Activated effector memory CD4-positive, alpha-beta T cell treated with Interleukin-2 at 50 U/mL for 16 hours (primary cell): ENCODE data around the gene MGST3.
"Not testable (repeated sequence)": the region's sequence is repeated elsewhere in the genome, so short reads cannot be mapped to it uniquely, and the experiment has no call there.

ENCODE experiments used
- DNase-seq: peaks from one replicate; pipeline ENCODE4 v3.0.0-alpha.2; 2020

MGST3 gene

DNA sequence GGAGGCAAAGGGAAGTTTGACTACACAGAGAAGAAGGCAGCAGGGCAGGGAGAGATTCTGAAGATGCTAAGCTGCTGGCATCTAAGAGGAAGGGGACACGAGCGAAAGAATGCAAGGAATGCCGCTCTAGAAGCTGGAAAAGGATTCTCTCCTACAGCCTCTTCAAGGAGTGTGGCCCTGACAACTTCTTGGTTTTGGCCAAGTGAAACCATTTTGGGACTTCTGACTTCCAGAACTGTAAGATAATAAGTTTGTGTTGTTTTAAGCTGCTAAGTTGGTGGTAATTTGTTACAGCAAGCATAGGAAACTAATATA, 28.5 kb downstream of the MGST3 start:
- no peak for DNase-seq

DNA sequence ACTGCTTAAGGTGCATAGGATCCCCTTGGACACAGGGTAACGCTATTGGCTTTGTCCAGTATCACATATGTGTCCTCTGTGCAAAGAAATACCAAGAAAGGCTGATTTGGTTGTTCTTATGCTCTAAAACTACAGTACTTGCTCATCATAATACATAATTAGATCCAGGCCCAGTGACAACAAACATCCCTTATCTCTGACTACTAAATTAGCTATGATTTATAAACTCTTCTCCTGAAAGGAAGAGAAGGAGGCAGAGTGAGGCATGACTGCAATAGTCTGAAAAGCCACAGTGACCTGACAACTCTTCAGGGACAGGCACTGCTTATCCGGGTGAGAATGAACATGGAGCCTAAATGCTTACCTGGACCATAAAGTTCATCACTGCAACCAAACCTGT, 30.7 kb downstream of the MGST3 start:
- no peak for DNase-seq

DNA sequence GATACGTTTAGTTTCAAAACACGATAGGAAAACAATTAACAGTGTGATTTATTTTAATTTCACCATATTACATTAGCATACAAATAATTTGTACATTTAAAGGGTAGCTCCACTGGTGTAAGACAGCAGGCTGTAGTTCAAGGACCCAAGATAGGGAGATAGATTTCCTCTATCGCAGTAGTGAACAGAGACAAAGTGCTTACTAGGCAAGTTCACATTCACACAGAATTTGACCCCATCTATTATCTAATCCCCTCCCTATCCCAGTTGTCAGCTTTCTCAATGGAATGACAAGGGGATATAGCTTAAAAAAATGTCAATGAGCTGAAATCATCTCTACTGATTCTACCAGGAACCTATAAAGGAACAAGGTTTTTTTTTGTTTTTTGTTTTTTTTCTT, 31.2 kb downstream of the MGST3 start:
- DNase-seq = no peak

DNA sequence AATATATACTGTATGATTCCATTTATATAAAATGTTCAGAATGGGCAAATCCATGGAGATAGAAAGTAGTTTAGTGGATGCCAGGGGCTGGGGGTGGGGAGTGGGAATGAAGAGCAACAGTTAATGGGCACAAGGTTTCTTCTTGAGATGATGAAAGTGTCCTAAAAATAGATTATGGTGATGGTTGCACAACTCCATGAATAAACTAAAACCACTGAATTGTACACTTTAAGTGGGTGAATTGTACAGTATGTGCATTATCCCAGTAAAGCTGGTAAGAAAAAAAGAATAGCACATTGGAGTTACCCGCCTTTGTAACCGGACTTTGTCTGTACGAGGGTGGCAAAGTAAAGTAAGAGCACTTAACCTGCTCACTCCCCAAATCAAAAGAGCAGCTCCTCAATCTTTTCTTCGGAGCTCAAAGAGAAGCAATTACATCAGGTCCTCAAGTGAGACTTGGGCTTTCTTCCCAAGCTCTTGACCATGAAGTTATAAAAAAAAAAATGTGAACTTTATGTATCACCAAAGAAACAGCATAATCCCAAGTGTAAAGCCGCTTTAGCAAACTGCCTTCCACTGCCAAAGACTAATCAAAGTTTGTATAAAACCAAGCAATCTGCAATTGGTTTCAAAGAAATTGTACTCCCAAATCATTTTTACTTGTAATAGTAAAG, 35.3 kb downstream of the MGST3 start:
- DNase-seq = no peak

DNA sequence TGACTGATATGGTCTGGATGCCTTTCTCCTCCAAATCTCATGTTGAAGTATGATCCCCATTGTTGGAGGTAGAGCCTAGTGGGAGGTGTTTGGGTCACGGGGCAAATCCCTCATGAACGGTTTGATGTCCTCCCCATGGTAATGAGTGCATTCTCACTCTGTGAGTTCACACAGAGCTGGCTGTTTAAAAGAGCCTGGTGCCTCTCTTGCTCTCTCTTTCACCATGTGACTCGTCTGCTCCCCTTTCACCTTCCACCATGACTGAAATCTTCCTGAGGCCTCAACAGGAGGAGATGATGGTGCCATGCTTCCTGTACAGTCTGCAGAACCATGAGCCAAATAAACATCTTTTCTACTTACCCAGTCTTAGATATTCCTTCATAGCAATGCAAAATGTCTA, 37.1 kb downstream of the MGST3 start:
- no peak for DNase-seq

DNA sequence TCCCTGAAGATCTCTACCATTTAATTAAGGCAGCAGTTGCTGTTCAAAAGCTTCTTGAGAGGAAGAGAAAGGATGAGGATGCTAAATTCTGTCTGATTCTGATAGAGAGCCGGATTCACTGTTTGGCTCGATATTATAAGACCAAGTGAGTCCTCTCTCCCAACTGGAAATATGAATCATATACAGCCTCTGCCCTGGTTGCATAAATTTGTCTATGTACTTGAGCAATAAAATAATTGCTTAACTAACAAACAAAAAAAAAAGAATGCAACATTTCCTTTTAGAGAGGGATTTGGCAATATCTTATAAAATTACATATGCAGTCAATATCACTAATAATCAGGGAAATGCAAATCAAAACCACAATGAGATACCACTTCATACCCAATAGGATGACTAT, 40.5 kb downstream of the MGST3 start:
- DNase-seq = no peak

DNA sequence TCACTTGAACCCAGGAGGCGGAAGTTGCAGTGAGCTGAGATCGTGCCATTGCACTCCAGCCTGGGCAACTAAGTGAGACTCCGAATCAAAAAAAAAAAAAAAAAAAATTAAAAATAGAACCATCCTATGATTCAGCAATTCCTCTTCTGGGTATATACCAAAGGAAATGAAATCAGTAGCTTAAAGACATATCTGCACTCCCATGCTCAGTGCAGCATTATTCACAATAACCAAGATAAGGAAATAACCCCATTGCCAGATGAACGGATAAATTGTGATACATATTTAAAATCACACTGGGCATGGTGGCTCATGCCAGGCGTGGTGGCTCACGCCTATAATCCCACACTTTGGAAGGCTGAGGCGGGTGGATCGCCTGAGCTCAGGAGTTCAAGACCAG, 43.6 kb downstream of the MGST3 start:
- DNase-seq = no peak

DNA sequence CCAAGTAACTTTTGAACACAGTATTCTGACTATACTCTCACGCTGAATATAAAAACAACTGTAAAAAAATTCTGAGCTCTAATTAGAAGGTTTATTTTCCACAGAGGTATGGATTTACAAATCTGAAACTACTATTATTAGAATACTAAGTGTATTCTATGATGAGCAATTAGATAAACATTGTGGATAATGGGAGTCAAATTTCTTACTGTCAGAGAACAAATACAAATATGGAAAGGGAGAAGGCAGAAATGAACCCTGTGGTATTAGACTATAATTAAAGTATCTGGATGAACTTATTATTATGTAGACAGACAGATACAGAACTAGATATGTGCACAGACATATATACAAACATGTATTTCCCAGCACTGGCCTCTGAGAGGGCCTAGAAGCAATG, 44.8 kb downstream of the MGST3 start:
- no peak for DNase-seq

DNA sequence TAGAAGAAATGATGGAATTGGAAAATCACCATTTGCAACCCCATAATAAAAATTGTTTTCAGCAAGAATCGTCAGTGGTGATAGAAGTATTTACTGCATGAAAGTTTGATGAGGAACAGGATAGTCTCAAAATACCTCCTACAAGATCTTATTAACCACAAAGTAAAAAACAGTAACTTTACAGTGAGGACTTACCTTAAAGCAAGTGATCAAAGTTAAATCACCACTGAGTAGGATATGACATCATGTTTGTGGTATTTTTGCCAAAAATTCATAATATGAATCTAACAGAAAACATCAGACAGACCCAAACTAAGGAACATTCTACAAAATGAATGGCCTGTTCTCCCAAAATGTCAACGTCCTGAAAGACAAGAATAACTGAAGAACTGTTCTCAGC, 47.5 kb downstream of the MGST3 start:
- DNase-seq = no peak

DNA sequence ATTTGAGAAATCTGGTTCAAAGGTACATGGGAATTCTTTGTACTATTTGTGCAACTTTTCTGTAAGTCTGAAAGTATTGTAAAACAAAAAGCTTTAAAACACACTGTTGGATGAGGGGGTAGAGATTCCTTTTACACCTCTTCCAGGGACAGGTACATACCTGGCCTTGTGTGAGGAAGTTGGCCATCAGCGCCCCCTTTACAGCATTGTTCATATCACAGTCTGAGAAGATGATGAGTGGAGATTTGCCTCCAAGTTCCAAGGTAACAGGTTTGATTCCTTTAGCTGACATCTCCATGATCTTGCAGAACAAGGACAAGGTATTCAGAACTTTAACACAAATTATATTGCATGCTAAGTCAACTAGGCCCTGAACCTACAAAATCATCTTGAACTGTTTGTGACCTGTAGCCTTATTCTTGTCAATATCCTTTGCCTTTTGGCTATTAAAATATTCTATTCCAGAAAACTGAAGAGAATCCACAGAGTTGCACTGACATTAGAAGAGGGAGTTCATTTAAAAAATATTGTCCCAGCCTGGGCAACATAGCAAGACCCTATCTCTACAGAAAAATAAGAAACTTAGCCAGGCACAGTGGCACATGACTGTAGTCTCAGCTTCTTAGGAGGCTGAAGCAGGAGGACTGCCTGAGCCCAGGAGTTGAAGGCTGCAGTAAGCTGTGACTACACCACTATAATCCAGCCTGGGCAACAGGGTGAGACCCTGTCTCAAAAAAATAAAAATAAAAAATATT, 48.4 kb downstream of the MGST3 start:
- no peak for DNase-seq

DNA sequence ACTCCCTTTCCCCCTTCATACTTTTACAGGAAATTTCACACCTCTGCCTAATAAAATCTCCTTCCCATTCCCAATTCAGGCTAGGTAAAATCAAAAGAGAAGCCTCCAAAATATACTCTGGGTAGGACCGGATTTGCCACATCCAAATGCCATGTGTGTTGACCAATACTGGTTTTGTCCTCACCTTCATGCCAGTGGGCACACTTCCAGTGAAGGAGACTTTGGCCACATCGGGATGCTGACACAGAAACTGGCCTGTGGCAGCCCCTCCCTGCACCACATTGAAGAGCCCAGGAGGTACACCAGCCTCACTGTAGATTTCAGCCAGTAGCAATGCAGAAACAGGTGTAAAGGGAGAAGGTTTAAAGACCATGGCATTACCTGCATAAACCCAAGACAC, 49.3 kb downstream of the MGST3 start:
- no peak for DNase-seq

DNA sequence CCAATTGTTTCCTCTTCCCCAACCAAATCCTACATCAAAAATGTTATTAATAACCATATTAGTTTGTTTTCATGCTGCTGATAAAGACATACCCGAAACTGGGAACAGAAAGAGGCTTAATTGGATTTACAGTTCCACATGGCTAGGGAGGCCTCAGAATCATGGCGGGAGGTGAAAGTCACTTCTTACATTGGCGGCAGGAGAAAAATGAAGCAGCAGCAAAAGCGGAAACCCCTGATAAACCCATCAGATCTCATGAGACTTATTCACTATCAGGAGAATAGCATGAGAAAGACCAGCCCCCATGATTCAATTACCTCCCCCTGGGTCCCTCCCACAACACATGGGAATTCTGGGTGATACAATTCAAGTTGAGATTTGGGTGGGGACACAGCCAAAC, 49.7 kb downstream of the MGST3 start:
- DNase-seq = not testable (repeated sequence)

DNA sequence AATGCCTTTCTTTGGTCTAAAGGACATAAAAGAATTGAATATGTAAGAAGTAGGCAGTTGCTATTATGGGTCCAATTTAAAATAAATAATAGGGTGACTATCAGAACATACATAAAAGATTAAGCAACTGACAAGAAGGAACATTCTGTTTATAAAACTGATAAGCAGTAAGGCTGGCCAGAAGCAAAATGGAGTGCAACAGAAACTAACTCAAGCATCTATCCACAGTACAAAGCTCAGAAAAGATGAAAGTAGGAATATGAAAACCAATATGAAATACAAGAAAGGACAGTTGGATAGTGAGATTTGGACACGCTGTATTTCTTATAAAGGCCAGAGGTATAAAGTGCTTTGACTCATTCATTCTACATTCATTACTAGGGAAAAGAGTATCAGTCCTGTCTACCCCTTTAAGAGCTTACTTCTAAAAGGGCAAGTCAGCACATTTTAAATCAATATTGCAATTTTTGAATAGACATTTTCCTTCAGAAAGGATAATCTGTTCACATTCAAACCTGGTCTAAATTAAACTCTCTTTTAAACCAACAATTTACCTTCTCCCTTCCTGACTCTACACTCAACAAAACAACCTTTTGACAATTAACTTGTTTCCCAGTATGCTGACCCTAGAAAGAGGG, 52.9 kb downstream of the MGST3 start:
- no peak for DNase-seq

DNA sequence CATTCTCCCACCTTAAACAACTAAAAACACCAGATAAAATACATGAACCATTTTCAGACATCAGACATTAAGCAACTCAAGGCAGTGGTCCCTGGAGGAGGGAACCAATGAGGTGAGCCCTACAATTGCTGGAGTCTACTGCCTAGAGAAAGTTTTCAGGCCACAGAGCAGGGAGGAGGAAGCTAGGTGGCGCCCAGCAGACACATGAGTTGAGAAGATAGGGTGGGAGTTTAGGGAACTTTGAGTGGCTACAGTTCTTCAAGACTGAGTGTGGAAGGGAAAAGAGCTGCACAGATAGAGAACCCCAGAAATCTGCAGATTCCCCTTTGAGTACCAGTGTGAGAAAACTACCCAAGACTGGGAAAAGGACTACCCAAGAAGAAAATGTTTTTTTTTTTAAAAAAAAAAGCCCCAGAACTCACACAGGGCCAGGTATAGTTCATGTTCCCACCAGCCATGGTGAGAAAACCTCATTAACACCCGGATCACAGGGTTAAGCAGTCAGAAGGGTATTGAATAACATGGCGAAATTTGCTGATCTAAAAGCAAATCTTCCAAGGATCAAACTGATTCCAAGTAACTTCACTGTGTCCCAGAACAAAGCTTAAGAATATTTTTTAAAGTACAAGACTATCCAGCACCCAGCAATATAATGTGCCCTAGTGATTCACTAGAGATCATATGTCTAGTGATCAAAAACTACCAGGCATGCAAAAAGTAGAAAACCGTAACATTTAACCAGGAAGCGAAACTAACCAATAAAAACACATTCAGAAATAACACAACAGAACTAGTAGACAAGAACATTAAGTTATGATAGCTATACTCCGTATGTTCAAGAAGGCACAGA, 55.3 kb downstream of the MGST3 start:
- no peak for DNase-seq

DNA sequence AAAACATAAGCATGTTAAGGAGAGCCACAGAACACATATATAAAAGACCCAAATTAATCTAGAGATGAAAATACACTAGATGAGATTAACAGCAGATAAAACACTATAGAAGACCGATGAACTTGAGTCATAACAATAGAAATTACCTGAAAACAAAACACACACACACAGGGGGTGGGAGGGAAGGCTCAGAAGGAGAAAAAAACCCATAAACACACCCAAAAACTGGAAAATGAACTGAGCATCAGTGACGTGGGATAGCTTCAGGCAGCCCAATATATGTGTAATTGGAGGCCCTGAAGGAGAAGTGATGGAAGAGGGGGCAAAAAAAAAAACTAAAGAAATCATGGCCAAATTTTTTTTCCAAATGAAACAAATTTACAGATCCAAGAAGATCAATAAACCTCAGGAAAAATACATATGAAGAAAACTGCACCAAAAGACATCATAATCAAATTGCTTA, 56.0 kb downstream of the MGST3 start:
- DNase-seq = no peak

DNA sequence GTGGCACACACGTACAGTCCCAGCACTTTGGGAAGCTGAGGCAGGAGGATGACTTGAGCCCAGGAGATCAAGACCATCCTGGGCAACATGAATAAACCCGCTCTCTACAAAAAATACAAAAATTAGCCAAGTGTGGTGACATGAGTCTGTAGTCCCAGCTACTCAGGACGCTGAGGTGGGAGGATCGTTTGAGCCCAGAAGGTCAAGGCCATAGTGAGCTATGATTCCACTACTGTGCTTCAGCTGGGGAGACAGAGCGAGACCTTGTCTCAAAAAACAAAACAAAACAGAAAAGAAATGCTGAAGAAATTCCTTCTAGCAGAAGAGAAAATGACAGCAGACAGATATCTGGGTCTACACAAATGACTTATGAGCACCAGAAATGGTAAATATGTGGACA, 57.0 kb downstream of the MGST3 start:
- DNase-seq = no peak

DNA sequence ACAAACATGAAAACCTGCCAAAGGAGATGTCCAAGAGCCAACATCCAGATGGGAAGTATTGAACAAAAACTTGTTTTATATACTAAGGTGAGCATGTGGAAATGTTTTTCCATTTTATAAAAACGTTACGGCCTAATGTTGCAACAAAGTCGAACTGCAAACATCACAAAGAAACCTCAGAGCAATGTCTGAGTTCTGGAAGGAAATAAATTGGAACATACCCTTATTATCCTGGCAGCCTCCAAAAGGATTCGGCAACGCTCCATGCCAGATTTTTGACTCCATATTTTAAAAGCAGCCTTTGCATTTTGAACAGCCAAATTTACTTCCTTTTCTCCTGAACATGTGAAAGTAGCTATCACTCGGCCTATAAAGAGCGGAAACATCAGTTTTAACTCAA, 64.0 kb downstream of the MGST3 start:
- no peak for DNase-seq

DNA sequence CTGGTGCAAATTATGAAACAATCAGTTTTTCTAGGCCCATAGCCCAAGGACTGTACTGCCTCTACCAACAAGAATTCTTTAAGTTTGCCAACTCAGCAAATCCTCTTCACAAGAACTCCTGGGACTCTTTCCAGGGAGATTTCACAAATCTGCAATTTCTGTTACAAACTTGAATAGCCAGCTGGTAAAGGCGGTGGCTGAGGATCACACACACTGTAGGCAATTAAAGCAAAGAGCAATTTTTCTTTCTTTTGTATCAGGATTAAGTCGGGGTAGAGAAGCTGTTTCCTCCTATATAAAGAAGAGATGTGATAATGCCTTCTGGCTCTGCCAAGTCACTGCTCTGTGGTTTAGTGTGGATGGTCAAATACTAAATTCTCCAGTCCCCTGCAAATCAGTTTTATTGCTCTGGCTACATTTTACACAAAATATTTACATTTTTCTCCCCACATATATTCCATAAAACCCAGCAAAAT, 65.6 kb downstream of the MGST3 start:
- no peak for DNase-seq

DNA sequence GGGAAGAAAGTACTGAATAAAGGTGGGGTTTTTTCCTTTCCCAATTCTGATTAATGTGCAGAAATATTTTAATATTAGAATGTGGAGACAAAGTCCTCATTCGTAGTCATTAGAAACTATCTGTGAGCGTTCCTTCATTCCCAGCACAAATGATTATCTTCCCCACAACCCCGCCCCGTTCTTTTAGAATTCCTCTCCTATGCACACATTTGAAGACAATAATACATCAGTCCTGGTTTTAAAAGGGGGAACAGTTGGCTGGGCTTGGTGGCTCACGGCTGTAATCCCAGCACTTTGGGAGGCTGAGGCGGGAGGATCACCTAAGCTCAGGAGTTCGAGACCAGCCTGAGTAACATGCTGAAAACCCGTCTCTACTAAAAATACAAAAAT, 66.5 kb downstream of the MGST3 start:
- no peak for DNase-seq

DNA sequence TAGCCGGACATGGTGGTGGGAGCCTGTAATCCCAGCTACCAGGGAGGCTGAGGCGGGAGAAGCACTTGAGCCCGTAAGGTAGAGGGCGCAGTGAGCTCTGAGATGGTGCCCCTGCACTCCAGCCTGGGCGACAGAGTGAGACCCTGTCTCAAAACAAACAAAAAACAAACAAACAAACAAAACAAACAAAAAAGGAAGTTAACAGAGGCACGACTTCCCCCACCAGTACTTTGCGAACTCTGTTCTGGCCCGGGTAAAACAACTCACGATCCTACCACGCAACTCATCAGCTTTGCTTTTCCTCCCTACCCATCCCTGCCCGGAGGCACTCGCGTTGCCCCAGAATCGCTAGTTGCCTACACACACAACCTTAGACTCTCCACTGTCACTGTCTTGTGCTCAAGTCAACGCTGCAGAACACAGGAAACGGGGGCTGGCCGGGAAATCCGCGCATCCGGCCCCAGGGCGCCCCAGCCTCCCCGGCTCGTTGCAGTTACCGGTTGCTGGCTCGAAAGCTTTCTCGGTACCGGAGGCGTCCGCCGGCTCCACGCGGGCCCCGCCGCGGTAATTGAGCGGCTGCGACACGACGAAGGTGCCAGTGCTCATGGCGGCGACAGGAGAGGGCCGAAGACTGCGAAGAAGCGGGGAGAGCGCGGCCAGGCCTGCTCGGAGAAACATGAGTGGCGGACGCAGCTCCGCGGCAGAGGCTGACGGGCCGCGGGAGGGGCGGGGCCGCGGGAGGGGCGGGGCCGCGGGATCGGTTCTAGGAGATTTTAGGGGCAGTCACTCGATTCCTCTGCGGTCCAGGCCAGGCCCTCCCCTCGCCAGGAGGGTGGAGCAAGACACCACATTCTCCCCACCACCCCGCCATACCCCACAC, 67.1 kb downstream of the MGST3 start, which contains the start of gene ALDH9A1:
Gene ALDH9A1, minus strand, starts transcription at position 682 of the 880 bp plus-strand sequence. Its CDS starts 4 bp downstream, at position 678.
- peak; percentile 83 for DNase-seq

DNA sequence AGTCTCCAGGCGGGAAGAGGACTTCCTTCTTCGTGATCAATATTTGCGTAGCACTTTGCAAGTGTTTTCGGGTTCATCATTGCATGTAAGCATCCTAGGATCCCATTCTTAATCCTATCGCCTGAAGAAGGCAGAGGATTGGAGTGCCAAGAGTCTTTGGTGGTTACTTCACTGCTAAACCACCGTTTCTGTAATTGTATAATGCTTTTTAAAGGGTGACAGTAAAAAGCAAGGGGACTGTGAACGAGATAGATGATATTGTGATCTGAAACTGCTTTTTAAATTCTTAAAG, 67.7 kb downstream of the MGST3 start:
- DNase-seq = no peak

DNA sequence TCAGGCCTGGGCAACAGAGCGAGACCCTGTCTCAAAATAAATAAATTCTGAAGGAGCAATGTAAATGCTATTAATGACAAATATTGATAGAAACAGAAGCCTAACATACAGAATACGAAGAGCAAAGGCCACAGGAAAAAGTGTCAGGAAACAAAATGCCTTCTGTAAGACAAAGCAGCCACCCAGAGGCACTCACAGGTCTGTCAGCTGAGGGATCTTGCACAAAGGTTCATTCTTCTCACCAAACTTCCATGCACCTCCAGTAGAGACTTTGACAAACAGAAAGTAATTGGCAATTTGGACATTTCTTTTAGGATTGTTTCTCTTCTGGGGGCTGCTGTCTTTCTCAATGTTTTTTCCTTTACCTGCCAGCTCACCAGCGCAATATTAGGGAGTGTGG, 68.5 kb downstream of the MGST3 start:
- DNase-seq = no peak
